ENCODE results near the gene BRDT.
"Not testable (repeated sequence)": the region's sequence is repeated elsewhere in the genome, so short reads cannot be mapped to it uniquely, and the experiment has no call there.

Gene BRDT

GRCh38 chr1:92017656-92018055 lies 68.5 kb downstream of the BRDT start:
- ChIA-PET POLR2A (no interaction called here), CTCF (no interaction called here)
- Histone ChIP-seq H3K4me3 (ENCODE audit: control insufficient read depth in 1 of 7, extremely low read depth in 1 of 7, insufficient read depth in 4 of 7, low read depth in 2 of 7, low read length in 6 of 7) (no peak overlapping the region), H3K36me3 (ENCODE audit: control insufficient read depth in 4 of 4, insufficient read depth in 4 of 4, low read length in 3 of 4) (no peaks in the 10 kb centered on the region), H3K4me1 (ENCODE audit: control extremely low read depth in 1 of 4, control insufficient read depth in 4 of 4, insufficient read depth in 4 of 4, low read length in 3 of 4) (peaks cover 0 to 5% (median 1%) of the 10 kb centered on the region in 4 experiments), H3K27me3 (replicated peaks in 2 of 5; ENCODE audit: control insufficient read depth in 4 of 5, insufficient read depth in 5 of 5, low read length in 4 of 5) (no peaks in the 10 kb centered on the region), H3K27ac (ENCODE audit: insufficient read depth in 1 of 2, low read depth in 1 of 2, low read length in 2 of 2, poor library complexity in 1 of 2, severe bottlenecking in 2 of 2) (no peak overlapping the region), H3K9me3 (ENCODE audit: control extremely low read depth in 1 of 5, control insufficient read depth in 4 of 5, insufficient read depth in 2 of 5, low read depth in 1 of 5, low read length in 4 of 5) (peaks cover 0 to 5% (median 2%) of the 10 kb centered on the region in 5 experiments)
- no CpG with 5 or more reads among the region's 2 CpGs for whole genome bisulfite sequencing (ENCODE audit: insufficient coverage)
- no peak for DNase-seq

DNA sequence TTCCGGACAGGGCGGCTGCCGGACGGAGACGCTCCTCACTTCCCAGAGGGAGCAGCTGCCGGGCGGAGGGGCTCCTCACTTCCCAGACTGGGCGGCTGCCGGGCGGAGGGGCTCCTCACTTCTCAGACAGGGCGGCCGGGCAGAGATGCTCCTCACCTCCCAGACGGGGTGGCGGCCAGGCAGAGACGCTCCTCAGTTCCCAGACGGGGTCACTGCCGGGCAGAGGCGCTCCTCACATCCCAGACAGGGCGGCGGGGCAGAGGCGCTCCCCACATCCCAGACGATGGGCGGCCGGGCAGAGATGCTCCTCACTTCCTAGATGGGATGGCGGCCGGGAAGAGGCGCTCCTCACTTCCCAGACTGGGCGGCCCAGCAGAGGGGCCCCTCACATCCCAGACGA lies 76.8 kb downstream of the BRDT start:
- H3K36me3 ChIP-seq (ENCODE audit: control insufficient read depth in 4 of 4, insufficient read depth in 4 of 4, low read length in 3 of 4); CTCF ChIA-PET; DNase-seq; H3K4me3 ChIP-seq (ENCODE audit: control insufficient read depth in 1 of 7, extremely low read depth in 1 of 7, insufficient read depth in 4 of 7, low read depth in 2 of 7, low read length in 6 of 7); H3K9me3 ChIP-seq (ENCODE audit: control extremely low read depth in 1 of 5, control insufficient read depth in 4 of 5, insufficient read depth in 2 of 5, low read depth in 1 of 5, low read length in 4 of 5); POLR2A ChIA-PET; H3K27ac ChIP-seq (ENCODE audit: insufficient read depth in 1 of 2, low read depth in 1 of 2, low read length in 2 of 2, poor library complexity in 1 of 2, severe bottlenecking in 2 of 2): not testable (repeated sequence)
- H3K4me1 ChIP-seq (ENCODE audit: control extremely low read depth in 1 of 4, control insufficient read depth in 4 of 4, insufficient read depth in 4 of 4, low read length in 3 of 4), result peaks cover 5 to 17% (median 16%) of the 10 kb centered on the region in 4 experiments
- peaks cover 0 to 36% (median 14%) of the 10 kb centered on the region in 5 experiments for H3K27me3 ChIP-seq (replicated peaks in 2 of 5; ENCODE audit: control insufficient read depth in 4 of 5, insufficient read depth in 5 of 5, low read length in 4 of 5)
- WGBS (ENCODE audit: insufficient coverage), result 97% methylated on average over 24 of the region's 29 CpGs

DNA sequence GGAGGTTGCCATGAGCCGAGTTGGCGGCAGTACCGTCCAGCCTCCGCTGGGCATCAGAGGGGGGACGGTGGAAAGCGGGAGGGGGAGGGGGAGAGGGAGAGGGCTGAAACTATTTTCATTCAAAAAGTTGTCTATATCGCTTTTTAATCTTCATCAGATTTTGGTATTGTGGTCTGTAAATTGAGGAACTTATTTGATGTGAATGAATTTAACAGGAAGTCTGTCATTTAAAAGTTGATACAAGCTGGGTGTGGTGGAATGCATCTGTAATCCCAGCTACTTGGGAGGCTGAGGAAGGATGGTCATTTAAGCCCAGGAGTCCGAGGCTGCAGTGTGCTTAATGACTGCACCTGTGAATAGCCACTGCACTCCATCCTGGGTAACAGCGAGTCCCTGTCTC lies 77.6 kb downstream of the BRDT start:
- Histone ChIP-seq H3K27me3 (replicated peaks in 2 of 5; ENCODE audit: control insufficient read depth in 4 of 5, insufficient read depth in 5 of 5, low read length in 4 of 5) (peaks cover 0 to 42% (median 14%) of the 10 kb centered on the region in 5 experiments), H3K9me3 (ENCODE audit: control extremely low read depth in 1 of 5, control insufficient read depth in 4 of 5, insufficient read depth in 2 of 5, low read depth in 1 of 5, low read length in 4 of 5) (peaks cover 0 to 7% (median 2%) of the 10 kb centered on the region in 5 experiments), H3K27ac (ENCODE audit: insufficient read depth in 1 of 2, low read depth in 1 of 2, low read length in 2 of 2, poor library complexity in 1 of 2, severe bottlenecking in 2 of 2) (no peak overlapping the region), H3K4me1 (ENCODE audit: control extremely low read depth in 1 of 4, control insufficient read depth in 4 of 4, insufficient read depth in 4 of 4, low read length in 3 of 4) (peaks cover 5 to 18% (median 17%) of the 10 kb centered on the region in 4 experiments), H3K4me3 (ENCODE audit: control insufficient read depth in 1 of 7, extremely low read depth in 1 of 7, insufficient read depth in 4 of 7, low read depth in 2 of 7, low read length in 6 of 7) (no peak overlapping the region), H3K36me3 (ENCODE audit: control insufficient read depth in 4 of 4, insufficient read depth in 4 of 4, low read length in 3 of 4) (no peaks in the 10 kb centered on the region)
- POLR2A ChIA-PET, result no interaction called here
- 0% methylated on average over 2 of the region's 9 CpGs for WGBS (ENCODE audit: insufficient coverage)
- CTCF ChIA-PET, result no interaction called here
- peak; percentile 17 to 79 (median 68) for DNase-seq

DNA sequence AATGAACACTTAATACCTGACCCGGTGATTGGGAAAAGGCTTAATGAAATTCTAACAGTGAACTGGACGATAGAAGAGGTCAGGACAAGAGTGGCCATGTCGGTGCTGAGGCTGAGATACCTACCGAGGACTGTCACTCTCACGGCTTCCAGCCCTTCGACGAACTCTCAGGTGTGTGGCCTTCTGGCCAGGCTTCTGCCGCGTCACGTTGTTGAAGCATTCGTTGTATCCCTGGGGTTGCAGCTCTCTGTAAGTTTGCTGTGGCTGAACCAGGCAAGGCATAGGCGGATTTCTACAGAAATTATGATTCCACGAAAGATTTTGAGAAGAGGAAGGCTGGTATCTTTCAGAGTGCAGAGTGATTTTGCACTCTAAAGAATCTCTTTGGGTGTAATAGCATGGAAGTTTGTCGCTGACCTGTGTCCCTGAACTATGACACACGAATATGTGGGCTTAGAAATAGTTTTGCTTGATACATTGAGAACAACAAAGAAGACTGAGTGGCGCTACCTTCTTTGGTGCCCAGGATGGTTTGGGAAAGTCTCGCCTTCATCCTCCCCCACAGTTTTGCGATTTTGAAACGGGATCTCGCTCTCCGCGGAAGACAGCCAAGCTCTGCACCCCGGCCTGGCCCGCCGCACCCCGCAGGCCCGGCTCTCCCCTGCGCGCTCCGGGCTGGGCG lies 80.2 kb downstream of the BRDT start:
- POLR2A ChIA-PET, result no interaction called here
- peak in 2 of 3 donors; percentile 1 to 5 for DNase-seq
- Histone ChIP-seq H3K27me3 (replicated peaks in 2 of 5; ENCODE audit: control insufficient read depth in 4 of 5, insufficient read depth in 5 of 5, low read length in 4 of 5) (peaks cover 0 to 48% (median 14%) of the 10 kb centered on the region in 5 experiments), H3K4me3 (ENCODE audit: control insufficient read depth in 1 of 7, extremely low read depth in 1 of 7, insufficient read depth in 4 of 7, low read depth in 2 of 7, low read length in 6 of 7) (peak overlapping the region; percentile 34 to 80 (median 67)), H3K4me1 (ENCODE audit: control extremely low read depth in 1 of 4, control insufficient read depth in 4 of 4, insufficient read depth in 4 of 4, low read length in 3 of 4) (peaks cover 5 to 18% (median 17%) of the 10 kb centered on the region in 4 experiments), H3K36me3 (ENCODE audit: control insufficient read depth in 4 of 4, insufficient read depth in 4 of 4, low read length in 3 of 4) (no peaks in the 10 kb centered on the region), H3K27ac (ENCODE audit: insufficient read depth in 1 of 2, low read depth in 1 of 2, low read length in 2 of 2, poor library complexity in 1 of 2, severe bottlenecking in 2 of 2) (no peak overlapping the region), H3K9me3 (ENCODE audit: control extremely low read depth in 1 of 5, control insufficient read depth in 4 of 5, insufficient read depth in 2 of 5, low read depth in 1 of 5, low read length in 4 of 5) (no peaks in the 10 kb centered on the region)
- WGBS (ENCODE audit: insufficient coverage), result 51% methylated on average over 25 of the region's 31 CpGs
- CTCF ChIA-PET, result no interaction called here

- 5% methylated on average over 3 of the region's 4 CpGs for WGBS (ENCODE audit: insufficient coverage)
- POLR2A ChIA-PET, result no interaction called here
- H3K4me3 ChIP-seq (ENCODE audit: control insufficient read depth in 1 of 7, extremely low read depth in 1 of 7, insufficient read depth in 4 of 7, low read depth in 2 of 7, low read length in 6 of 7), result peak overlapping the region in 6 of 7 experiments; percentile 46 to 80 (median 68)
These were observed 81.5 kb downstream of the BRDT start for GRCh38 chr1:92030656-92031107.

GRCh38 chr1:92031281-92032110 lies 82.3 kb downstream of the BRDT start:
- Histone ChIP-seq H3K9me3 (ENCODE audit: control extremely low read depth in 1 of 5, control insufficient read depth in 4 of 5, insufficient read depth in 2 of 5, low read depth in 1 of 5, low read length in 4 of 5) (no peaks in the 10 kb centered on the region), H3K4me3 (ENCODE audit: control insufficient read depth in 1 of 7, extremely low read depth in 1 of 7, insufficient read depth in 4 of 7, low read depth in 2 of 7, low read length in 6 of 7) (no peak overlapping the region), H3K27me3 (replicated peaks in 2 of 5; ENCODE audit: control insufficient read depth in 4 of 5, insufficient read depth in 5 of 5, low read length in 4 of 5) (peaks cover 0 to 48% (median 14%) of the 10 kb centered on the region in 5 experiments), H3K4me1 (ENCODE audit: control extremely low read depth in 1 of 4, control insufficient read depth in 4 of 4, insufficient read depth in 4 of 4, low read length in 3 of 4) (peaks cover 5 to 18% (median 17%) of the 10 kb centered on the region in 4 experiments), H3K27ac (ENCODE audit: insufficient read depth in 1 of 2, low read depth in 1 of 2, low read length in 2 of 2, poor library complexity in 1 of 2, severe bottlenecking in 2 of 2) (no peak overlapping the region), H3K36me3 (ENCODE audit: control insufficient read depth in 4 of 4, insufficient read depth in 4 of 4, low read length in 3 of 4) (no peaks in the 10 kb centered on the region)
- POLR2A ChIA-PET, result no interaction called here
- no peak for DNase-seq
- CTCF ChIA-PET, result interaction anchor here (1.0 to 1.4 kb wide), 3 partner anchors 10 to 285 kb away, joined by 3 to 5 read pairs (median 3); no protein-coding TSS in a partner anchor
- WGBS (ENCODE audit: insufficient coverage), result 88% methylated on average over 5 of the region's 6 CpGs

More at GRCh38 chr1:92030656-92031107, 81.5 kb downstream of the BRDT start:
- peaks cover 0 to 48% (median 14%) of the 10 kb centered on the region in 5 experiments for H3K27me3 ChIP-seq (replicated peaks in 2 of 5; ENCODE audit: control insufficient read depth in 4 of 5, insufficient read depth in 5 of 5, low read length in 4 of 5)
- CTCF ChIA-PET, result interaction anchor here (1.0 to 1.4 kb wide), 4 partner anchors 9 to 286 kb away, joined by 3 to 5 read pairs (median 3); no protein-coding TSS in a partner anchor
- H3K9me3 ChIP-seq (ENCODE audit: control extremely low read depth in 1 of 5, control insufficient read depth in 4 of 5, insufficient read depth in 2 of 5, low read depth in 1 of 5, low read length in 4 of 5), result no peaks in the 10 kb centered on the region
- H3K4me1 ChIP-seq (ENCODE audit: control extremely low read depth in 1 of 4, control insufficient read depth in 4 of 4, insufficient read depth in 4 of 4, low read length in 3 of 4), result peaks cover 5 to 18% (median 17%) of the 10 kb centered on the region in 4 experiments
- peak; percentile 39 to 83 (median 73) for DNase-seq
- H3K27ac ChIP-seq (ENCODE audit: insufficient read depth in 1 of 2, low read depth in 1 of 2, low read length in 2 of 2, poor library complexity in 1 of 2, severe bottlenecking in 2 of 2), result no peak overlapping the region
- no peaks in the 10 kb centered on the region for H3K36me3 ChIP-seq (ENCODE audit: control insufficient read depth in 4 of 4, insufficient read depth in 4 of 4, low read length in 3 of 4)

Data from common myeloid progenitor, CD34-positive (primary cell).